ENCODE data around the gene CETN1.

CETN1 gene

GRCh38 chr18:577643-578375, 2.4 kb upstream of the CETN1 start:
- no peak for DNase-seq

- DNase-seq, result no peak
Measured at GRCh38 chr18:579238-579637, 942 bp upstream of the CETN1 start.

- no peak for DNase-seq
Measured at GRCh38 chr18:581096-581495, 916 bp downstream of the CETN1 start.

GRCh38 chr18:582465-582864, 2.3 kb downstream of the CETN1 start:
- no peak for DNase-seq

- DNase-seq, result no peak
Measured at GRCh38 chr18:595068-595467, 14.9 kb downstream of the CETN1 start.

GRCh38 chr18:595571-595970, 15.4 kb downstream of the CETN1 start:
- DNase-seq, result no peak

- no peak for DNase-seq
Measured at GRCh38 chr18:596288-596881, 16.2 kb downstream of the CETN1 start.

GRCh38 chr18:598124-598589, 18.0 kb downstream of the CETN1 start:
- DNase-seq, result no peak

- DNase-seq, result no peak
Measured at GRCh38 chr18:600107-600506, 19.9 kb downstream of the CETN1 start.

GRCh38 chr18:604771-605170, 24.6 kb downstream of the CETN1 start:
- DNase-seq, result no peak

- no peak for DNase-seq
Measured at GRCh38 chr18:607930-608329, 27.8 kb downstream of the CETN1 start.

- no peak for DNase-seq
Measured at GRCh38 chr18:610214-610928, 30.2 kb downstream of the CETN1 start.

GRCh38 chr18:612156-612555, 32.0 kb downstream of the CETN1 start:
- DNase-seq, result no peak

- DNase-seq, result no peak
Measured at GRCh38 chr18:614193-614592, 34.0 kb downstream of the CETN1 start.

GRCh38 chr18:615092-615521, 34.9 kb downstream of the CETN1 start:
- DNase-seq, result no peak

- DNase-seq, result peak; percentile 33
Measured at GRCh38 chr18:615773-616172, 35.6 kb downstream of the CETN1 start.

- DNase-seq, result no peak
Measured at GRCh38 chr18:616380-616995, 36.3 kb downstream of the CETN1 start.

GRCh38 chr18:617970-618504, 37.9 kb downstream of the CETN1 start:
- DNase-seq, result no peak

- no peak for DNase-seq
Measured at GRCh38 chr18:618618-619017, 38.4 kb downstream of the CETN1 start.

- DNase-seq, result no peak
Measured at GRCh38 chr18:621291-622043, 41.3 kb downstream of the CETN1 start.

- no peak for DNase-seq
Measured at GRCh38 chr18:622289-622688, 42.1 kb downstream of the CETN1 start.
